Hippocampal formation (tissue), 2 donors: ENCODE measurements around the gene CSF3R.
"Not testable (repeated sequence)": the region's sequence is repeated elsewhere in the genome, so short reads cannot be mapped to it uniquely, and the experiment has no call there.

ENCODE experiments used
- DNase-seq, 2 donors: peaks; one replicate each; lab custom pipeline; 2025; lab: John Stamatoyannopoulos, UW

Gene CSF3R

GRCh38 chr1:36481771-36482723 lies 666 bp downstream of the CSF3R start:
- no peak for DNase-seq

GRCh38 chr1:36481091-36481490 lies 1.6 kb downstream of the CSF3R start:
- no peak for DNase-seq

- no peak for DNase-seq
Observed at GRCh38 chr1:36480161-36480560, 2.6 kb downstream of the CSF3R start.

GRCh38 chr1:36479505-36480051 lies 3.1 kb downstream of the CSF3R start:
- no peak for DNase-seq

GRCh38 chr1:36477615-36478014 lies 5.1 kb downstream of the CSF3R start:
- DNase-seq, result not testable (repeated sequence)

- DNase-seq, result no peak
Observed at GRCh38 chr1:36476945-36477344, 5.8 kb downstream of the CSF3R start.

- DNase-seq, result no peak
Observed at GRCh38 chr1:36475910-36476604, 6.7 kb downstream of the CSF3R start.

- no peak for DNase-seq
Observed at GRCh38 chr1:36475341-36475740, 7.4 kb downstream of the CSF3R start.

GRCh38 chr1:36472656-36473055 lies 10.1 kb downstream of the CSF3R start:
- DNase-seq, result no peak

- no peak for DNase-seq
Observed at GRCh38 chr1:36471830-36472641, 10.7 kb downstream of the CSF3R start.

- no peak for DNase-seq
Observed at GRCh38 chr1:36469163-36469562, 13.6 kb downstream of the CSF3R start.

GRCh38 chr1:36467700-36468455 lies 14.8 kb downstream of the CSF3R start:
- DNase-seq, result no peak

- no peak for DNase-seq
Observed at GRCh38 chr1:36467027-36467410, 15.7 kb downstream of the CSF3R start.

- DNase-seq, result no peak
Observed at GRCh38 chr1:36466370-36467026, 16.2 kb downstream of the CSF3R start.

GRCh38 chr1:36465731-36466369 lies 16.9 kb downstream of the CSF3R start:
- no peak for DNase-seq

GRCh38 chr1:36464605-36465393 lies 17.9 kb downstream of the CSF3R start:
- peak in 1 of 2 donors; percentile 59 for DNase-seq

GRCh38 chr1:36463803-36464604 lies 18.7 kb downstream of the CSF3R start, which contains the start of gene MRPS15:
TSS of gene MRPS15 (minus strand) at chr1:36464384. CDS start at chr1:36464275, 109 bp downstream.
- DNase-seq, result peak; percentile 90 to 96

GRCh38 chr1:36463463-36463802 lies 19.3 kb downstream of the CSF3R start:
- no peak for DNase-seq
